ENCODE data around the gene TSHZ2. TPM values are rescaled to one million over a fixed set of nuclear protein-coding genes. Genes with fewer than 3 reads are reported as not detected.

The TSHZ2 gene
- total and polyA plus RNA-seq, 2 donors (not counting 3 experiments of a cell fraction or from before 2014, with no cell fraction given), result not detected

DNA sequence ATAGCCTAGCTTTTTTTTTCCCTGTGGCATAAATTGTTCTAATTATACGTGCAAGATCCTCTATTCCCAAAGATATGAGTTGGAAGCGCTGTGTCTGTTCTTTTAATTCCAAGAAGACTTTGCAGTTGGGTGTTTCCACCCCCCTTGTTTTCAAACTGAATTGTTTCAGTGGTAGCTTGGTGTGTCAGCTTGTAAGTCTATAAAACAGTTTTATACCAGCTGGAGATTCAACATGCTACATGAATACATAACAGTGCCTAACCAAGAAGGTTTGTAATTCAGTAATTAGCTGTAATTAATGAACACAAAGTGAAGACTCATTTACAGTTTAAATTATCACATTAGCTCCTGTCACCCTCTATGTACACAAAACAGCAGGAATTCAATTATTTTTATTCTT, 467.5 kb downstream of the TSHZ2 start:
- ChIA-PET CTCF (no interaction called here), POLR2A (no interaction called here)
- H3K4me3 ChIP-seq (replicated peaks in 1 of 3; ENCODE audit: insufficient read depth in 1 of 3, low read depth in 1 of 3, low read length in 3 of 3), result no peak overlapping the region
- dilution Hi-C loops (cut with MboI; ENCODE audit: extremely low pct_ligation_motif_present, low sequenced_read_pairs), result no loop called here
- H2AFZ ChIP-seq (ENCODE audit: low read depth, low read length), result no peak overlapping the region
- no peaks in the 10 kb centered on the region for H4K20me1 ChIP-seq (replicated peaks; ENCODE audit: control insufficient read depth, extremely low read depth, insufficient read depth, low read length)
- H3K9ac ChIP-seq (replicated peaks; ENCODE audit: extremely low read depth, insufficient read depth, low read length), result no peak overlapping the region
- DNase-seq (ENCODE audit: low read depth, low spot score), result no peak
- TF ChIP-seq JUN (IDR thresholded peaks at IDR 0.05; ENCODE audit: borderline replicate concordance, insufficient read depth, insufficient read length, low read depth) (no peak), POLR2AphosphoS5 (IDR thresholded peaks at IDR 0.05; ENCODE audit: insufficient read depth, low read depth, low read length) (no peak), FOS (IDR thresholded peaks at IDR 0.05; ENCODE audit: borderline replicate concordance, insufficient read depth, low read length) (no peak), MYC (IDR thresholded peaks at IDR 0.05; ENCODE audit: low read depth, low read length) (no peak)
- TF ChIP-seq, protein P1, sequence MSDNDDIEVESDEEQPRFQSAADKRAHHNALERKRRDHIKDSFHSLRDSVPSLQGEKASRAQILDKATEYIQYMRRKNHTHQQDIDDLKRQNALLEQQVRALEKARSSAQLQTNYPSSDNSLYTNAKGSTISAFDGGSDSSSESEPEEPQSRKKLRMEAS (IDR thresholded peaks at IDR 0.05; ENCODE audit: insufficient read depth, insufficient read length), result no peak
- TF ChIP-seq, protein P2, sequence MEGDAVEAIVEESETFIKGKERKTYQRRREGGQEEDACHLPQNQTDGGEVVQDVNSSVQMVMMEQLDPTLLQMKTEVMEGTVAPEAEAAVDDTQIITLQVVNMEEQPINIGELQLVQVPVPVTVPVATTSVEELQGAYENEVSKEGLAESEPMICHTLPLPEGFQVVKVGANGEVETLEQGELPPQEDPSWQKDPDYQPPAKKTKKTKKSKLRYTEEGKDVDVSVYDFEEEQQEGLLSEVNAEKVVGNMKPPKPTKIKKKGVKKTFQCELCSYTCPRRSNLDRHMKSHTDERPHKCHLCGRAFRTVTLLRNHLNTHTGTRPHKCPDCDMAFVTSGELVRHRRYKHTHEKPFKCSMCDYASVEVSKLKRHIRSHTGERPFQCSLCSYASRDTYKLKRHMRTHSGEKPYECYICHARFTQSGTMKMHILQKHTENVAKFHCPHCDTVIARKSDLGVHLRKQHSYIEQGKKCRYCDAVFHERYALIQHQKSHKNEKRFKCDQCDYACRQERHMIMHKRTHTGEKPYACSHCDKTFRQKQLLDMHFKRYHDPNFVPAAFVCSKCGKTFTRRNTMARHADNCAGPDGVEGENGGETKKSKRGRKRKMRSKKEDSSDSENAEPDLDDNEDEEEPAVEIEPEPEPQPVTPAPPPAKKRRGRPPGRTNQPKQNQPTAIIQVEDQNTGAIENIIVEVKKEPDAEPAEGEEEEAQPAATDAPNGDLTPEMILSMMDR (IDR thresholded peaks at IDR 0.05; ENCODE audit: extremely low read depth in 1 of 2, insufficient read depth in 1 of 2, low read depth in 1 of 2, low read length in 2 of 2), result no peak
- no peak overlapping the region for H3K4me2 ChIP-seq (ENCODE audit: insufficient read depth, low read length)
- no peaks in the 10 kb centered on the region for H3K4me1 ChIP-seq (ENCODE audit: control insufficient read depth, extremely low read depth, insufficient read depth, low read length)
- no peaks in the 10 kb centered on the region for H3K36me3 ChIP-seq (ENCODE audit: control insufficient read depth in 2 of 2, extremely low read depth in 1 of 2, insufficient read depth in 2 of 2, low read length in 2 of 2)
- no peaks in the 10 kb centered on the region for H3K79me2 ChIP-seq (ENCODE audit: control insufficient read depth, insufficient read depth, low read length)
- BruUV-seq (replicated peaks), result no TSS peak
- H3K27ac ChIP-seq (ENCODE audit: insufficient read depth, low read depth, low read length), result no peak overlapping the region
- no peak for FAIRE-seq
- no peaks in the 10 kb centered on the region for H3K27me3 ChIP-seq (ENCODE audit: control insufficient read depth in 2 of 2, insufficient read depth in 2 of 2, low read length in 2 of 2)
- H3K9me1 ChIP-seq (replicated peaks; ENCODE audit: control insufficient read depth, extremely low read depth, insufficient read depth, low read length), result no peaks in the 10 kb centered on the region
- H3K9me3 ChIP-seq (replicated peaks; ENCODE audit: control insufficient read depth, insufficient read depth, low read length), result peaks cover 2% of the 10 kb centered on the region
- intact Hi-C loops (cut with micrococcal nuclease), result no loop called here
